CD14-positive monocyte (primary cell): ENCODE measurements around the gene RPS6KA4. TPM values are rescaled to one million over a fixed set of nuclear protein-coding genes. Genes with fewer than 3 reads are reported as not detected.

Experiments
- DNase-seq, 3 donors: peaks; one replicate each; pipeline ENCODE4 v3.0.0-alpha.2; 2011 to 2022
- H2AFZ ChIP-seq: 2 replicates; pipeline ENCODE4 v1.6.0; 2012; ENCODE audit warnings: mild to moderate bottlenecking, low read depth, low read length, inconsistent platforms; ENCODE audit not compliant: insufficient read depth, poor library complexity, severe bottlenecking
- H3K27ac ChIP-seq, 2 donors: 1 replicate in 1 of 2; 2 replicates in 1 of 2; pipeline ENCODE4 v1.5.1; 2012 to 2013; ENCODE audit warnings: low read length in 2 of 2, control low read depth in 1 of 2, inconsistent platforms in 1 of 2, low read depth in 1 of 2, mild to moderate bottlenecking in 1 of 2
- H3K27me3 ChIP-seq, 2 donors: one replicate each; pipeline versions ENCODE4 v1.6.0 to v1.6.1; 2011 to 2013; ENCODE audit warnings: low read length in 2 of 2; ENCODE audit not compliant: control insufficient read depth in 2 of 2, insufficient read depth in 2 of 2
- H3K36me3 ChIP-seq, 2 donors: replicated peaks in 1 of 2; 1 replicate in 1 of 2; 2 replicates in 1 of 2; pipeline versions ENCODE4 v1.5.1 to v1.6.1; 2012 to 2013; ENCODE audit warnings: low read length in 2 of 2, control low read depth in 1 of 2, inconsistent platforms in 1 of 2, mild to moderate bottlenecking in 1 of 2; ENCODE audit not compliant: insufficient read depth in 2 of 2, control insufficient read depth in 1 of 2
- H3K4me1 ChIP-seq, 2 donors: 1 replicate in 1 of 2; 2 replicates in 1 of 2; pipeline versions ENCODE4 v1.5.1 to v1.6.1; 2012 to 2013; ENCODE audit warnings: low read length in 2 of 2, control low read depth in 1 of 2, inconsistent platforms in 1 of 2, mild to moderate bottlenecking in 1 of 2, moderate library complexity in 1 of 2; ENCODE audit not compliant: insufficient read depth in 2 of 2, control insufficient read depth in 1 of 2
- H3K4me2 ChIP-seq: replicated peaks from 2 replicates; pipeline ENCODE3; 2012; ENCODE audit warnings: low read length, moderate library complexity, mild to moderate bottlenecking; ENCODE audit not compliant: poor library complexity, severe bottlenecking; ENCODE audit errors: extremely low read depth
- H3K4me3 ChIP-seq, 3 experiments: fragments of 200-600 bp in 1 of 3; sonication (generic) in 1 of 3; replicated peaks in 1 of 3; 1 replicate in 2 of 3; 2 replicates in 1 of 3; pipeline ENCODE4 v1.5.1; 2011 to 2013; ENCODE audit warnings: low read length in 3 of 3, mild to moderate bottlenecking in 3 of 3, control low read depth in 2 of 3, low read depth in 2 of 3, inconsistent platforms in 1 of 3, moderate library complexity in 1 of 3
- H3K79me2 ChIP-seq: 2 replicates; pipeline ENCODE4 v1.6.0; 2012; ENCODE audit warnings: mild to moderate bottlenecking, control low read depth, inconsistent platforms, low read length, moderate library complexity; ENCODE audit not compliant: insufficient read depth
- H3K9ac ChIP-seq: 2 replicates; pipeline ENCODE4 v1.6.0; 2017; ENCODE audit warnings: low read length, mild to moderate bottlenecking; ENCODE audit not compliant: insufficient read depth, poor library complexity, severe bottlenecking
- H3K9me3 ChIP-seq, 2 donors: replicated peaks in 1 of 2; 1 replicate in 1 of 2; 2 replicates in 1 of 2; pipeline versions ENCODE4 v1.5.1 to v1.6.1; 2012 to 2013; ENCODE audit warnings: low read length in 2 of 2, control low read depth in 1 of 2; ENCODE audit not compliant: control insufficient read depth in 1 of 2, insufficient read depth in 1 of 2
- H4K20me1 ChIP-seq: 2 replicates; pipeline ENCODE4 v1.6.0; 2012; ENCODE audit warnings: mild to moderate bottlenecking, low read length, control low read depth, moderate library complexity; ENCODE audit not compliant: insufficient read depth
- H3K27ac Mint-ChIP-seq, 7 donors: one replicate each; pipeline ENCODE4 v1.8.0; 2020; ENCODE audit warnings: mild to moderate bottlenecking in 7 of 7, mixed read lengths in 7 of 7, moderate library complexity in 6 of 7, inconsistent platforms in 2 of 7
- H3K27me3 Mint-ChIP-seq, 3 donors: one replicate each; pipeline ENCODE4 v1.8.0; 2021 to 2022; ENCODE audit warnings: low read depth in 3 of 3, mild to moderate bottlenecking in 3 of 3, mixed read lengths in 3 of 3, moderate library complexity in 3 of 3, inconsistent platforms in 1 of 3
- H3K36me3 Mint-ChIP-seq, 2 donors: one replicate each; pipeline ENCODE4 v1.8.0; 2020; ENCODE audit warnings: mixed read lengths in 2 of 2, inconsistent platforms in 1 of 2, mild to moderate bottlenecking in 1 of 2
- H3K4me1 Mint-ChIP-seq: one replicate; pipeline ENCODE4 v1.8.0; 2020; ENCODE audit warnings: mild to moderate bottlenecking, mixed read lengths
- H3K4me3 Mint-ChIP-seq, 2 donors: one replicate each; pipeline ENCODE4 v1.8.0; 2020; ENCODE audit warnings: mild to moderate bottlenecking in 2 of 2, mixed read lengths in 2 of 2, moderate library complexity in 1 of 2
- H3K9me3 Mint-ChIP-seq, 7 donors: one replicate each; pipeline ENCODE4 v1.8.0; 2020 to 2022; ENCODE audit warnings: mixed read lengths in 7 of 7, mild to moderate bottlenecking in 6 of 7, moderate library complexity in 6 of 7, inconsistent platforms in 2 of 7
- WGBS: methylation state at CpG from one replicate; pipeline ENCODE4 v1.1.5; 2013; ENCODE audit warnings: missing lambda C conversion rate; ENCODE audit not compliant: insufficient coverage; 5-methylcytosine and 5-hydroxymethylcytosine counted together
- intact Hi-C, 2 donors: fragments of 100-400 bp; cut with micrococcal nuclease; formaldehyde crosslinking; loops; one replicate each; pipeline versions ENCODE4 v1.15.0 to v1.15.1; 2023
- polyA plus RNA-seq, 3 donors: library from polyadenylated mRNA; depleted of rRNA in 1 of 3; unstranded in 2 of 3; stranded (reverse) in 1 of 3; fragments of 300-500 nt in 2 of 3; fragments of >200 nt in 1 of 3; fragmentation: Illumina TruSeq in 2 of 3; gene quantifications; 1 replicate in 2 of 3; 2 replicates in 1 of 3; pipeline ENCODE4 v1.2.3, GENCODE V29; 2012 to 2021
- TF ChIP-seq, protein P1 (sequence below): fragments of 200-600 bp; IDR thresholded peaks from one replicate; pipeline ENCODE4 v1.8.0; 2022; ENCODE audit warnings: antibody characterized with exemption, mild to moderate bottlenecking

The RPS6KA4 gene
- polyA plus RNA-seq, 3 donors, result 16.2 to 110 (median 24.5) TPM

DNA sequence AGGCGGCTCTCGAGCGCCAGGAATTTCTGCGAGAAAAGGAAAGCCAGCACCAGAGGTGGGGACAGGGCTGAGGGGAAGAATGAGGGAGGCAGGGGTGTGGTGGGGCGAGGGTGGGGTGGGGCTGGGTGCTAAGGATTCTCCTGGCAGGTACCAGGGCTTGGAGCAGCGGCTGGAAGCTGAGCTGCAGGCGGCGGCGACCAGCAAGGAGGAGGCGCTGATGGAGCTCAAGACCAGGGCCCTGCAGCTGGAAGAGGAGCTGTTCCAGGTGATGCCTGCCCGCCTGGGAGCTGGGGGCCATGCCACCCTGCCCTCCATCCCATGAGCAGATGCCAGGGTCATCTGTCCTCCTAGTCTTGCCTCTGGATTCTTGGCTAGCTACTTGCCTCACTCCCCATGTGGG lies 9.6 kb upstream of the RPS6KA4 start:
- Histone ChIP-seq H3K9me3 (no peaks in the 10 kb centered on the region), H3K27me3 (no peaks in the 10 kb centered on the region), H3K79me2 (peaks cover 5% of the 10 kb centered on the region), H2AFZ (no peak overlapping the region), H3K4me3 (no peak overlapping the region), H3K36me3 (peaks cover 75 to 89% of the 10 kb centered on the region in 2 donors), H3K9ac (no peak overlapping the region), H3K27ac (no peak overlapping the region), H4K20me1 (peaks cover 86% of the 10 kb centered on the region), H3K4me2 (no peak overlapping the region), H3K4me1 (peaks cover 7 to 13% of the 10 kb centered on the region in 2 donors)
- no peak for DNase-seq
- Mint-ChIP-seq H3K9me3 (peaks cover 0 to 1% (median 0%) of the 10 kb centered on the region in 7 donors), H3K27me3 (no peaks in the 10 kb centered on the region), H3K4me1 (peaks cover 22% of the 10 kb centered on the region), H3K36me3 (peaks cover 44 to 92% of the 10 kb centered on the region in 2 donors), H3K27ac (no peak overlapping the region), H3K4me3 (no peak overlapping the region)
- 98% methylated on average over 11 of the region's 11 CpGs for WGBS
- TF ChIP-seq, protein P1, sequence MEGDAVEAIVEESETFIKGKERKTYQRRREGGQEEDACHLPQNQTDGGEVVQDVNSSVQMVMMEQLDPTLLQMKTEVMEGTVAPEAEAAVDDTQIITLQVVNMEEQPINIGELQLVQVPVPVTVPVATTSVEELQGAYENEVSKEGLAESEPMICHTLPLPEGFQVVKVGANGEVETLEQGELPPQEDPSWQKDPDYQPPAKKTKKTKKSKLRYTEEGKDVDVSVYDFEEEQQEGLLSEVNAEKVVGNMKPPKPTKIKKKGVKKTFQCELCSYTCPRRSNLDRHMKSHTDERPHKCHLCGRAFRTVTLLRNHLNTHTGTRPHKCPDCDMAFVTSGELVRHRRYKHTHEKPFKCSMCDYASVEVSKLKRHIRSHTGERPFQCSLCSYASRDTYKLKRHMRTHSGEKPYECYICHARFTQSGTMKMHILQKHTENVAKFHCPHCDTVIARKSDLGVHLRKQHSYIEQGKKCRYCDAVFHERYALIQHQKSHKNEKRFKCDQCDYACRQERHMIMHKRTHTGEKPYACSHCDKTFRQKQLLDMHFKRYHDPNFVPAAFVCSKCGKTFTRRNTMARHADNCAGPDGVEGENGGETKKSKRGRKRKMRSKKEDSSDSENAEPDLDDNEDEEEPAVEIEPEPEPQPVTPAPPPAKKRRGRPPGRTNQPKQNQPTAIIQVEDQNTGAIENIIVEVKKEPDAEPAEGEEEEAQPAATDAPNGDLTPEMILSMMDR, result no peak
- intact Hi-C loops, result no loop called here

DNA sequence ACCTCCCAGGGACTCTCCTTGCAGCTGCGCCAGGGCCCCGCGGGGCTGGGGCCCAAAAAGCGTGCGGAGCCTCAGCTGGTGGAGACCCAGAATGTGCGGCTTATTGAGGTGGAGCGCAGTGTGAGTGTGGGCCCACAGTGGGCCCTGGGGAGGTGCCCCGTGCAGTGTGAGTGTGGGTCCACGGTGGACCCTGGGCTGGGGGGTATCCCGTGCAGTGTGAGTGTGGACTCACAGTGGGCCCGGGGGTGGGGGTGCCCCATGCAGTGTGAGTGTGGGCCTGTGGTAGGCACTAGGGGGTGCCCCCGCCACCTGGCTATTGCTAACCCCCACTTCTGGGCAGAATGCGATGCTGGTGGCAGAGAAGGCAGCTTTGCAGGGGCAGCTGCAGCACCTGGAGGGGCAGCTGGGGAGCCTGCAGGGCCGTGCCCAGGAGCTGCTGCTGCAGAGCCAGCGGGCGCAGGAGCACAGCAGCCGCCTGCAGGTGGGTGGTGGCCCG lies 7.8 kb upstream of the RPS6KA4 start:
- peaks cover 36 to 81% of the 10 kb centered on the region in 2 donors for H3K36me3 Mint-ChIP-seq
- no peak overlapping the region for H3K9ac ChIP-seq
- intact Hi-C loops, result no loop called here
- peaks cover 4% of the 10 kb centered on the region for H3K79me2 ChIP-seq
- H3K4me2 ChIP-seq, result no peak overlapping the region
- 95% methylated on average over 16 of the region's 18 CpGs for WGBS
- H3K4me3 Mint-ChIP-seq, result no peak overlapping the region
- peaks cover 58 to 80% of the 10 kb centered on the region in 2 donors for H3K36me3 ChIP-seq
- peaks cover 16 to 26% of the 10 kb centered on the region in 2 donors for H3K4me1 ChIP-seq
- no peaks in the 10 kb centered on the region for H3K9me3 ChIP-seq
- no peak overlapping the region for H3K4me3 ChIP-seq
- H3K27ac Mint-ChIP-seq, result no peak overlapping the region
- H2AFZ ChIP-seq, result no peak overlapping the region
- peaks cover 0 to 1% (median 0%) of the 10 kb centered on the region in 7 donors for H3K9me3 Mint-ChIP-seq
- H3K27ac ChIP-seq, result no peak overlapping the region
- peaks cover 81% of the 10 kb centered on the region for H4K20me1 ChIP-seq
- H3K27me3 ChIP-seq, result no peaks in the 10 kb centered on the region
- DNase-seq, result no peak
- no peaks in the 10 kb centered on the region for H3K27me3 Mint-ChIP-seq
- TF ChIP-seq, protein P1, result no peak
- H3K4me1 Mint-ChIP-seq, result peaks cover 20% of the 10 kb centered on the region
